Measurements from ENCODE around the gene PFKFB3. TPM values are rescaled to one million over a fixed set of nuclear protein-coding genes. Genes with fewer than 3 reads are reported as not detected.

The PFKFB3 gene
- total and polyA plus RNA-seq, 9 donors: 15.3 to 60.8 (median 40.2) TPM

GRCh38 chr10:6250745-6251144 lies 48.0 kb downstream of the PFKFB3 start:
- Histone ChIP-seq H3K4me1 (ENCODE audit: insufficient read depth) (peaks cover 9% of the 10 kb centered on the region), H3K36me3 (no peaks in the 10 kb centered on the region), H3K9me3 (no peaks in the 10 kb centered on the region), H3K27ac (no peak overlapping the region), H3K4me3 (no peak overlapping the region), H3K27me3 (no peaks in the 10 kb centered on the region)
- WGBS, 3 donors: 81 to 96% (median 87%) methylated on average over 6 of the region's 6 CpGs
- TF ChIP-seq EP300 (IDR thresholded peaks at IDR 0.05): no peak
- no peak for TF ChIP-seq CTCF (IDR thresholded peaks at IDR 0.05)
- TF ChIP-seq POLR2A (IDR thresholded peaks at IDR 0.05): no peak
- DNase-seq: no peak
- intact Hi-C loops (cut with DNase I): no loop called here

GRCh38 chr10:6254201-6254600 lies 51.5 kb downstream of the PFKFB3 start:
- 92 to 97% (median 93%) methylated on average over 8 of the region's 8 CpGs for WGBS, 3 donors
- Histone ChIP-seq H3K36me3 (no peaks in the 10 kb centered on the region), H3K4me1 (ENCODE audit: insufficient read depth) (no peaks in the 10 kb centered on the region), H3K4me3 (no peak overlapping the region), H3K27me3 (no peaks in the 10 kb centered on the region), H3K27ac (no peak overlapping the region), H3K9me3 (no peaks in the 10 kb centered on the region)
- DNase-seq: no peak
- TF ChIP-seq POLR2A (IDR thresholded peaks at IDR 0.05) (no peak), CTCF (IDR thresholded peaks at IDR 0.05) (no peak), EP300 (IDR thresholded peaks at IDR 0.05) (no peak)
- intact Hi-C loops (cut with DNase I): no loop called here

GRCh38 chr10:6255548-6256061 lies 52.9 kb downstream of the PFKFB3 start:
- Histone ChIP-seq H3K27me3 (no peaks in the 10 kb centered on the region), H3K9me3 (no peaks in the 10 kb centered on the region), H3K36me3 (no peaks in the 10 kb centered on the region), H3K4me1 (ENCODE audit: insufficient read depth) (no peaks in the 10 kb centered on the region), H3K27ac (no peak overlapping the region), H3K4me3 (no peak overlapping the region)
- no peak for TF ChIP-seq POLR2A (IDR thresholded peaks at IDR 0.05)
- TF ChIP-seq CTCF (IDR thresholded peaks at IDR 0.05): no peak
- no peak for TF ChIP-seq EP300 (IDR thresholded peaks at IDR 0.05)
- no peak for DNase-seq
- 80 to 83% (median 81%) methylated on average over 19 of the region's 19 CpGs for WGBS, 3 donors
- intact Hi-C loops (cut with DNase I): no loop called here

GRCh38 chr10:6256439-6256838 lies 53.7 kb downstream of the PFKFB3 start:
- H3K9me3 ChIP-seq: no peaks in the 10 kb centered on the region
- H3K27ac ChIP-seq: no peak overlapping the region
- intact Hi-C loops (cut with DNase I): no loop called here
- 94 to 96% (median 96%) methylated on average over 8 of the region's 8 CpGs for WGBS, 3 donors
- TF ChIP-seq CTCF (IDR thresholded peaks at IDR 0.05) (no peak), EP300 (IDR thresholded peaks at IDR 0.05) (no peak), POLR2A (IDR thresholded peaks at IDR 0.05) (no peak)
- no peak overlapping the region for H3K4me3 ChIP-seq
- no peaks in the 10 kb centered on the region for H3K4me1 ChIP-seq (ENCODE audit: insufficient read depth)
- H3K27me3 ChIP-seq: no peaks in the 10 kb centered on the region
- DNase-seq: no peak
- no peaks in the 10 kb centered on the region for H3K36me3 ChIP-seq
